ENCODE data around the gene TUBGCP3. TPM values are rescaled to one million over a fixed set of nuclear protein-coding genes. Genes with fewer than 3 reads are reported as not detected.

The TUBGCP3 gene
- total and polyA plus RNA-seq, 9 of the 15 experiments (the other 6 are each of a cell fraction or from before 2014, with no cell fraction given): 3.0 to 24.8 (median 15.2) TPM

DNA sequence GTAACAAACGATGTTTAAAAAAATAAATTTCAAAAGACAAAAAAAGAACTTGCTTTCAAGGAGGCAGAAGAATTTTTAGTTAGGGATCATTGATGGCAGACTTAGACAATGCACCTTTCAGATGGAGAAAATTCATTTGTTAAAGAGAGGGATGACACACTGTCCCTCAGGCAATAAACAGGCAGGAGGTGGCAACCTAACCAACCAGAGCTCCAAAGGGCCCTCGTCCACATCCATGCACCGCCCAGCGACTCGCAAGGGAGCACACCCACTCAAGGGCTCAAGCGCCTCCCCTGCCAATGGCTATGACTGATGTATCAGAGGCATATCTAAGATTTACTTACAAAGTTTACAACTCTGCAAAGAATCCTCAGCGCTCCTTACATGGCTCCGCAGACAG, 81.9 kb downstream of the TUBGCP3 start:
- no peak overlapping the region for H3K27ac ChIP-seq (ENCODE audit: extremely low read depth, low read depth, low read length)
- ATAC-seq: no peak
- no TSS peak for BruUV-seq (replicated peaks)
- no peaks in the 10 kb centered on the region for H3K27me3 ChIP-seq (ENCODE audit: control insufficient read depth in 2 of 2, insufficient read depth in 2 of 2, low read length in 2 of 2)
- H3K9ac ChIP-seq (ENCODE audit: insufficient read depth in 1 of 2, low read depth in 2 of 2, low read length in 2 of 2): no peak overlapping the region
- H3K4me3 ChIP-seq: no peak overlapping the region
- H2AFZ ChIP-seq (ENCODE audit: low read depth, low read length): no peak overlapping the region
- CTCF ChIA-PET (ENCODE audit: low intra/inter-chr PET ratio): no interaction called here
- FAIRE-seq: no peak
- TF ChIP-seq, protein P1, sequence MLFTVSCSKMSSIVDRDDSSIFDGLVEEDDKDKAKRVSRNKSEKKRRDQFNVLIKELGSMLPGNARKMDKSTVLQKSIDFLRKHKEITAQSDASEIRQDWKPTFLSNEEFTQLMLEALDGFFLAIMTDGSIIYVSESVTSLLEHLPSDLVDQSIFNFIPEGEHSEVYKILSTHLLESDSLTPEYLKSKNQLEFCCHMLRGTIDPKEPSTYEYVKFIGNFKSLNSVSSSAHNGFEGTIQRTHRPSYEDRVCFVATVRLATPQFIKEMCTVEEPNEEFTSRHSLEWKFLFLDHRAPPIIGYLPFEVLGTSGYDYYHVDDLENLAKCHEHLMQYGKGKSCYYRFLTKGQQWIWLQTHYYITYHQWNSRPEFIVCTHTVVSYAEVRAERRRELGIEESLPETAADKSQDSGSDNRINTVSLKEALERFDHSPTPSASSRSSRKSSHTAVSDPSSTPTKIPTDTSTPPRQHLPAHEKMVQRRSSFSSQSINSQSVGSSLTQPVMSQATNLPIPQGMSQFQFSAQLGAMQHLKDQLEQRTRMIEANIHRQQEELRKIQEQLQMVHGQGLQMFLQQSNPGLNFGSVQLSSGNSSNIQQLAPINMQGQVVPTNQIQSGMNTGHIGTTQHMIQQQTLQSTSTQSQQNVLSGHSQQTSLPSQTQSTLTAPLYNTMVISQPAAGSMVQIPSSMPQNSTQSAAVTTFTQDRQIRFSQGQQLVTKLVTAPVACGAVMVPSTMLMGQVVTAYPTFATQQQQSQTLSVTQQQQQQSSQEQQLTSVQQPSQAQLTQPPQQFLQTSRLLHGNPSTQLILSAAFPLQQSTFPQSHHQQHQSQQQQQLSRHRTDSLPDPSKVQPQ (CRISPR knock-in tag; IDR thresholded peaks at IDR 0.05; ENCODE audit: borderline replicate concordance): no peak
- TF ChIP-seq MCM3 (IDR thresholded peaks at IDR 0.05) (no peak), ARID1B (IDR thresholded peaks at IDR 0.05) (no peak)
- intact Hi-C loops (cut with micrococcal nuclease): no loop called here
- no peaks in the 10 kb centered on the region for H3K9me3 ChIP-seq (replicated peaks; ENCODE audit: control insufficient read depth, insufficient read depth, low read depth, low read length)
- POLR2A ChIA-PET: no interaction called here
- no peaks in the 10 kb centered on the region for H3K79me2 ChIP-seq (ENCODE audit: control insufficient read depth, insufficient read depth, low read length)
- H3K4me2 ChIP-seq (ENCODE audit: insufficient read depth, low read length): no peak overlapping the region
- H3K36me3 ChIP-seq (ENCODE audit: control insufficient read depth, insufficient read depth, low read length): peaks cover 56% of the 10 kb centered on the region
- no peaks in the 10 kb centered on the region for H3K4me1 ChIP-seq (replicated peaks in 1 of 2; ENCODE audit: control insufficient read depth in 2 of 2, insufficient read depth in 2 of 2, low read length in 2 of 2)
- 81% methylated on average over 8 of the region's 8 CpGs for WGBS (ENCODE audit: insufficient coverage, low coverage, missing lambda C conversion rate)
- no peak for DNase-seq (ENCODE audit: extremely low read depth in 1 of 4, low spot score in 3 of 4)
- H3K9me1 ChIP-seq (ENCODE audit: control insufficient read depth, insufficient read depth, low read length): no peaks in the 10 kb centered on the region
- H4K20me1 ChIP-seq (replicated peaks; ENCODE audit: control insufficient read depth, insufficient read depth, low read length): no peaks in the 10 kb centered on the region
- in situ Hi-C loops (cut with MboI): no loop called here

DNA sequence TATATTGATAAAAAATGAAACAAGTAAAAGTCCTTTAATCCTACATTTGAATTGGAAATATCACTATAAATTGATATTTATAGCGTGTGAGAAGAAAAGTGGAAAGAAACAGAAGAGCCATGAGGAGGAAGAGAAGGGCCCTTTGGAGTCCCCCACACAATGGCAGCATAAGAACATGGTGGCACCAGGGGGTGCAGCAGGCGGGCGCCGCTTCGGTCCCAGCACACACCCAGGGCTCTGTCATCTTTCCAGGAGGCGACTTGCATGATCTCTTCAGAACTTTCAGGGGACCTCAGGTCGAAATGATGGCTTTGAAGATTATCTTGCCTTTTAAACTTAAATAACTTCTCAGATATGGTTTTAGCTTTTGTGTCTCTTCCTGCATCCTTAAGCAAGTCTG, 91.8 kb downstream of the TUBGCP3 start:
- H3K9me3 ChIP-seq (replicated peaks; ENCODE audit: control insufficient read depth, insufficient read depth, low read depth, low read length): no peaks in the 10 kb centered on the region
- WGBS (ENCODE audit: insufficient coverage, low coverage, missing lambda C conversion rate): 88% methylated on average over 3 of the region's 7 CpGs
- H4K20me1 ChIP-seq (replicated peaks; ENCODE audit: control insufficient read depth, insufficient read depth, low read length): no peaks in the 10 kb centered on the region
- FAIRE-seq (no peak), ATAC-seq (no peak), DNase-seq (ENCODE audit: extremely low read depth in 1 of 4, low spot score in 3 of 4) (no peak)
- no peak overlapping the region for H3K4me3 ChIP-seq
- H3K4me2 ChIP-seq (ENCODE audit: insufficient read depth, low read length): no peak overlapping the region
- in situ Hi-C loops (cut with MboI): no loop called here
- H2AFZ ChIP-seq (ENCODE audit: low read depth, low read length): no peak overlapping the region
- intact Hi-C loops (cut with micrococcal nuclease): no loop called here
- no peak for TF ChIP-seq ZNF644 (tag; IDR thresholded peaks at IDR 0.05; ENCODE audit: low read depth)
- no peak for TF ChIP-seq HSF4 (CRISPR knock-in tag; IDR thresholded peaks at IDR 0.05; ENCODE audit: borderline replicate concordance)
- TF ChIP-seq KDM1A (IDR thresholded peaks at IDR 0.05): no peak
- no peak for TF ChIP-seq NR2C2 (CRISPR knock-in tag; IDR thresholded peaks at IDR 0.05)
- no peak for TF ChIP-seq NR2C2 (tag; IDR thresholded peaks at IDR 0.05)
- TF ChIP-seq POLR2A (conservative IDR thresholded peaks at IDR 0.05): no peak
- H3K9ac ChIP-seq (ENCODE audit: insufficient read depth in 1 of 2, low read depth in 2 of 2, low read length in 2 of 2): no peak overlapping the region
- H3K27me3 ChIP-seq (ENCODE audit: control insufficient read depth in 2 of 2, insufficient read depth in 2 of 2, low read length in 2 of 2): no peaks in the 10 kb centered on the region
- H3K27ac ChIP-seq (ENCODE audit: extremely low read depth, low read depth, low read length): no peak overlapping the region
- ChIA-PET POLR2A (no interaction called here), CTCF (ENCODE audit: low intra/inter-chr PET ratio) (no interaction called here)
- no peaks in the 10 kb centered on the region for H3K79me2 ChIP-seq (ENCODE audit: control insufficient read depth, insufficient read depth, low read length)
- H3K9me1 ChIP-seq (ENCODE audit: control insufficient read depth, insufficient read depth, low read length): no peaks in the 10 kb centered on the region
- H3K4me1 ChIP-seq (replicated peaks in 1 of 2; ENCODE audit: control insufficient read depth in 2 of 2, insufficient read depth in 2 of 2, low read length in 2 of 2): no peaks in the 10 kb centered on the region
- peaks cover 45% of the 10 kb centered on the region; the same call in 2 of the 3 replicates for H3K36me3 ChIP-seq (ENCODE audit: control insufficient read depth, insufficient read depth, low read length)
- BruUV-seq (replicated peaks): no TSS peak
